CD14-positive monocyte (primary cell): ENCODE data around the gene CNPY1. TPM values are rescaled to one million over a fixed set of nuclear protein-coding genes. Genes with fewer than 3 reads are reported as not detected.

Experiments
- DNase-seq, 3 donors: peaks; one replicate each; pipeline ENCODE4 v3.0.0-alpha.2; 2011 to 2022
- H2AFZ ChIP-seq: 2 replicates; pipeline ENCODE4 v1.6.0; 2012; ENCODE audit warnings: mild to moderate bottlenecking, low read depth, low read length, inconsistent platforms; ENCODE audit not compliant: insufficient read depth, poor library complexity, severe bottlenecking
- H3K27ac ChIP-seq, 2 donors: 1 replicate in 1 of 2; 2 replicates in 1 of 2; pipeline ENCODE4 v1.5.1; 2012 to 2013; ENCODE audit warnings: low read length in 2 of 2, control low read depth in 1 of 2, inconsistent platforms in 1 of 2, low read depth in 1 of 2, mild to moderate bottlenecking in 1 of 2
- H3K27me3 ChIP-seq, 2 donors: one replicate each; pipeline versions ENCODE4 v1.6.0 to v1.6.1; 2011 to 2013; ENCODE audit warnings: low read length in 2 of 2; ENCODE audit not compliant: control insufficient read depth in 2 of 2, insufficient read depth in 2 of 2
- H3K36me3 ChIP-seq, 2 donors: replicated peaks in 1 of 2; 1 replicate in 1 of 2; 2 replicates in 1 of 2; pipeline versions ENCODE4 v1.5.1 to v1.6.1; 2012 to 2013; ENCODE audit warnings: low read length in 2 of 2, control low read depth in 1 of 2, inconsistent platforms in 1 of 2, mild to moderate bottlenecking in 1 of 2; ENCODE audit not compliant: insufficient read depth in 2 of 2, control insufficient read depth in 1 of 2
- H3K4me1 ChIP-seq, 2 donors: 1 replicate in 1 of 2; 2 replicates in 1 of 2; pipeline versions ENCODE4 v1.5.1 to v1.6.1; 2012 to 2013; ENCODE audit warnings: low read length in 2 of 2, control low read depth in 1 of 2, inconsistent platforms in 1 of 2, mild to moderate bottlenecking in 1 of 2, moderate library complexity in 1 of 2; ENCODE audit not compliant: insufficient read depth in 2 of 2, control insufficient read depth in 1 of 2
- H3K4me2 ChIP-seq: replicated peaks from 2 replicates; pipeline ENCODE3; 2012; ENCODE audit warnings: low read length, moderate library complexity, mild to moderate bottlenecking; ENCODE audit not compliant: poor library complexity, severe bottlenecking; ENCODE audit errors: extremely low read depth
- H3K4me3 ChIP-seq, 3 experiments: fragments of 200-600 bp in 1 of 3; sonication (generic) in 1 of 3; replicated peaks in 1 of 3; 1 replicate in 2 of 3; 2 replicates in 1 of 3; pipeline ENCODE4 v1.5.1; 2011 to 2013; ENCODE audit warnings: low read length in 3 of 3, mild to moderate bottlenecking in 3 of 3, control low read depth in 2 of 3, low read depth in 2 of 3, inconsistent platforms in 1 of 3, moderate library complexity in 1 of 3
- H3K79me2 ChIP-seq: 2 replicates; pipeline ENCODE4 v1.6.0; 2012; ENCODE audit warnings: mild to moderate bottlenecking, control low read depth, inconsistent platforms, low read length, moderate library complexity; ENCODE audit not compliant: insufficient read depth
- H3K9ac ChIP-seq: 2 replicates; pipeline ENCODE4 v1.6.0; 2017; ENCODE audit warnings: low read length, mild to moderate bottlenecking; ENCODE audit not compliant: insufficient read depth, poor library complexity, severe bottlenecking
- H3K9me3 ChIP-seq, 2 donors: replicated peaks in 1 of 2; 1 replicate in 1 of 2; 2 replicates in 1 of 2; pipeline versions ENCODE4 v1.5.1 to v1.6.1; 2012 to 2013; ENCODE audit warnings: low read length in 2 of 2, control low read depth in 1 of 2; ENCODE audit not compliant: control insufficient read depth in 1 of 2, insufficient read depth in 1 of 2
- H4K20me1 ChIP-seq: 2 replicates; pipeline ENCODE4 v1.6.0; 2012; ENCODE audit warnings: mild to moderate bottlenecking, low read length, control low read depth, moderate library complexity; ENCODE audit not compliant: insufficient read depth
- H3K27ac Mint-ChIP-seq, 7 donors: one replicate each; pipeline ENCODE4 v1.8.0; 2020; ENCODE audit warnings: mild to moderate bottlenecking in 7 of 7, mixed read lengths in 7 of 7, moderate library complexity in 6 of 7, inconsistent platforms in 2 of 7
- H3K27me3 Mint-ChIP-seq, 3 donors: one replicate each; pipeline ENCODE4 v1.8.0; 2021 to 2022; ENCODE audit warnings: low read depth in 3 of 3, mild to moderate bottlenecking in 3 of 3, mixed read lengths in 3 of 3, moderate library complexity in 3 of 3, inconsistent platforms in 1 of 3
- H3K36me3 Mint-ChIP-seq, 2 donors: one replicate each; pipeline ENCODE4 v1.8.0; 2020; ENCODE audit warnings: mixed read lengths in 2 of 2, inconsistent platforms in 1 of 2, mild to moderate bottlenecking in 1 of 2
- H3K4me1 Mint-ChIP-seq: one replicate; pipeline ENCODE4 v1.8.0; 2020; ENCODE audit warnings: mild to moderate bottlenecking, mixed read lengths
- H3K4me3 Mint-ChIP-seq, 2 donors: one replicate each; pipeline ENCODE4 v1.8.0; 2020; ENCODE audit warnings: mild to moderate bottlenecking in 2 of 2, mixed read lengths in 2 of 2, moderate library complexity in 1 of 2
- H3K9me3 Mint-ChIP-seq, 7 donors: one replicate each; pipeline ENCODE4 v1.8.0; 2020 to 2022; ENCODE audit warnings: mixed read lengths in 7 of 7, mild to moderate bottlenecking in 6 of 7, moderate library complexity in 6 of 7, inconsistent platforms in 2 of 7
- whole genome bisulfite sequencing: methylation state at CpG from one replicate; pipeline ENCODE4 v1.1.5; 2013; ENCODE audit warnings: missing lambda C conversion rate; ENCODE audit not compliant: insufficient coverage; 5-methylcytosine and 5-hydroxymethylcytosine counted together
- intact Hi-C, 2 donors: fragments of 100-400 bp; cut with micrococcal nuclease; formaldehyde crosslinking; loops; one replicate each; pipeline versions ENCODE4 v1.15.0 to v1.15.1; 2023
- polyA plus RNA-seq, 3 donors: library from polyadenylated mRNA; depleted of rRNA in 1 of 3; unstranded in 2 of 3; stranded (reverse) in 1 of 3; fragments of 300-500 nt in 2 of 3; fragments of >200 nt in 1 of 3; fragmentation: Illumina TruSeq in 2 of 3; gene quantifications; 1 replicate in 2 of 3; 2 replicates in 1 of 3; pipeline ENCODE4 v1.2.3, GENCODE V29; 2012 to 2021
- TF ChIP-seq, protein P1 (sequence below): fragments of 200-600 bp; IDR thresholded peaks from one replicate; pipeline ENCODE4 v1.8.0; 2022; ENCODE audit warnings: antibody characterized with exemption, mild to moderate bottlenecking

CNPY1 gene
- polyA plus RNA-seq, 3 donors: not detected

DNA sequence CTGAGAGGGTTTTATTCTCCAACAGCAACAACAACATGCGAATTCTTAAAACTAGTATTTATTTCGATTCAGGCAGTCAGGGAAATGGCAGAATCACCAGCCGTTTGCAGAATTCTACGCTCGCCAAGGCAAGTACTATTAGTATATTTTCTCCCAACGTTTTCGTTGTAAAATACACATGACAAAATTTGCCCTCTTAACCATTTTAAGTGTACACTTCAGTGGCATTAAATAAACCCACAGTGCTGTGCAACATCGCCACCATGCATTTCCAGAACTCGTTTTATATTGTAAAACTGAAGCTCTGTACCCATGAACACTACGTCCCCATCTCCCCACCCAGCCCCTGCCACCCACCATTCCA, 77.6 kb downstream of the CNPY1 start:
- Histone ChIP-seq H4K20me1 (no peaks in the 10 kb centered on the region), H3K27ac (no peak overlapping the region), H3K4me2 (no peak overlapping the region), H2AFZ (no peak overlapping the region), H3K36me3 (no peaks in the 10 kb centered on the region), H3K4me1 (peaks cover 0 to 8% of the 10 kb centered on the region in 2 donors), H3K9me3 (peaks cover 0 to 52% of the 10 kb centered on the region in 2 donors), H3K79me2 (no peaks in the 10 kb centered on the region), H3K27me3 (peaks cover 90 to 100% of the 10 kb centered on the region in 2 donors), H3K9ac (no peak overlapping the region), H3K4me3 (no peak overlapping the region)
- Mint-ChIP-seq H3K27me3 (peaks cover 97 to 99% (median 98%) of the 10 kb centered on the region in 3 donors), H3K4me3 (peak overlapping the region in 1 of 2 donors; percentile 71), H3K9me3 (peaks cover 0 to 48% (median 11%) of the 10 kb centered on the region in 7 donors), H3K36me3 (peaks cover 0 to 4% of the 10 kb centered on the region in 2 donors), H3K27ac (no peak overlapping the region), H3K4me1 (peaks cover 8% of the 10 kb centered on the region)
- TF ChIP-seq, protein P1, sequence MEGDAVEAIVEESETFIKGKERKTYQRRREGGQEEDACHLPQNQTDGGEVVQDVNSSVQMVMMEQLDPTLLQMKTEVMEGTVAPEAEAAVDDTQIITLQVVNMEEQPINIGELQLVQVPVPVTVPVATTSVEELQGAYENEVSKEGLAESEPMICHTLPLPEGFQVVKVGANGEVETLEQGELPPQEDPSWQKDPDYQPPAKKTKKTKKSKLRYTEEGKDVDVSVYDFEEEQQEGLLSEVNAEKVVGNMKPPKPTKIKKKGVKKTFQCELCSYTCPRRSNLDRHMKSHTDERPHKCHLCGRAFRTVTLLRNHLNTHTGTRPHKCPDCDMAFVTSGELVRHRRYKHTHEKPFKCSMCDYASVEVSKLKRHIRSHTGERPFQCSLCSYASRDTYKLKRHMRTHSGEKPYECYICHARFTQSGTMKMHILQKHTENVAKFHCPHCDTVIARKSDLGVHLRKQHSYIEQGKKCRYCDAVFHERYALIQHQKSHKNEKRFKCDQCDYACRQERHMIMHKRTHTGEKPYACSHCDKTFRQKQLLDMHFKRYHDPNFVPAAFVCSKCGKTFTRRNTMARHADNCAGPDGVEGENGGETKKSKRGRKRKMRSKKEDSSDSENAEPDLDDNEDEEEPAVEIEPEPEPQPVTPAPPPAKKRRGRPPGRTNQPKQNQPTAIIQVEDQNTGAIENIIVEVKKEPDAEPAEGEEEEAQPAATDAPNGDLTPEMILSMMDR: no peak
- 16% methylated on average over 7 of the region's 10 CpGs for WGBS
- DNase-seq: no peak
- intact Hi-C loops: no loop called here

DNA sequence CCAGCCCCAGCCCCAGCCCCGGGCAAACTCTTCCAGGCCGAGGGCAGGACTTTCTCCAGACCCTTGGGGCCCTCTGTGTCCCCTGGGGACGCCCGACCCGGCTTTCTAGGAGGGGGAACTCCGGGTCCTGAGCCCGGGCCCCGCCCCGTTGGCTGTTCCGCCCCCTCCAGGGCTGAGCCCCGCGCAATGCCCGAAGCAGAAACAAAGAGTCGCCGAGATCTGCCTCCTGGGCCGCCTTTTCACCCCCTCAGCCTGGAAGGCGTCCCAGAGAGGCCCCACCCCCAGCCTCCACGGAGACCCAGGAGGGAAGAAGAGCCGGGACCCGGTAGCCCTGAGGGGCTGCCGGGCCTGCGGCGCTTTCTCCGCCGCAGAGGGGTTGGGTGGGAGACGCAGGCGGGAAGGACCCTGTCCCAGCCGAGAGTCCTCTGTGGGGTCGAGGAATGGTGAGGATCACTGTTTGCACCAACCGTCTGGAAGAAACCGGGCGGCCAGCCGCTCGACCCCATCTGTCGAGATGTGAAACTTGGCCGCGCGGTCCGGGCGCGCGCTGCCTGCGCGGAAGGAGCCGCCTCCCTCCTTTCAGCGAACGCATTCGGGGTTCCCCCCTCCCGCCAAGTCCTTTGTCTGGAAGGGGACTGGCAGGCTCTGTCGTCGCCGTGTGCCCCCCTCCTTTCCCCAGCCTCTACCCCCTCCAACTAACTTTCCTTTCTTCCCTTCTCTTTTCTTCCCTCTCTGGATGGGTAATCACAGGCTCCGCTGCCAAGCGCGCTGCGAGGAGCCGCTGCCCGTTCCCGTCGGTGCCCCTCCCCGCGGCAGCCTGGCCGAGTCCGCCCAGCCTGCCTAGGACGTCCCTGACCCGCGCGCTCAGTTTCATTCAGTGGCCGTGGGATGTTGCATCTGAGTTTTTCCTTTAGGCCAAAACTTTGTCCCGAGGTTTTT, 78.2 kb downstream of the CNPY1 start:
- Histone ChIP-seq H3K4me2 (peak overlapping the region; percentile 14), H3K9me3 (peaks cover 0 to 56% of the 10 kb centered on the region in 2 donors), H4K20me1 (no peaks in the 10 kb centered on the region), H3K4me1 (peaks cover 0 to 8% of the 10 kb centered on the region in 2 donors), H3K4me3 (no peak overlapping the region), H3K79me2 (no peaks in the 10 kb centered on the region), H2AFZ (no peak overlapping the region), H3K36me3 (no peaks in the 10 kb centered on the region), H3K27me3 (peaks cover 89 to 100% of the 10 kb centered on the region in 2 donors), H3K9ac (no peak overlapping the region), H3K27ac (no peak overlapping the region)
- intact Hi-C loops: no loop called here
- H3K27me3 Mint-ChIP-seq: peaks cover 97 to 99% (median 98%) of the 10 kb centered on the region in 3 donors
- H3K4me3 Mint-ChIP-seq: peak overlapping the region in 1 of 2 donors; percentile 81
- 2% methylated on average over 57 of the region's 70 CpGs for WGBS
- H3K4me1 Mint-ChIP-seq: peaks cover 8% of the 10 kb centered on the region
- no peak overlapping the region for H3K27ac Mint-ChIP-seq
- peaks cover 0 to 45% (median 18%) of the 10 kb centered on the region in 7 donors for H3K9me3 Mint-ChIP-seq
- H3K36me3 Mint-ChIP-seq: peaks cover 0 to 4% of the 10 kb centered on the region in 2 donors
- TF ChIP-seq, protein P1: no peak
- no peak for DNase-seq
